ENCODE data around the gene TSPEAR.
A peak's percentile ranks its signal among the peaks of the same experiment; 100 is the strongest.

TSPEAR gene

GRCh38 chr21:44547656-44548331, 163.6 kb downstream of the TSPEAR start:
- peak; percentile 37 for DNase-seq (ENCODE audit: low spot score)

GRCh38 chr21:44544566-44544965, 166.8 kb downstream of the TSPEAR start:
- no peak for DNase-seq (ENCODE audit: low spot score)

GRCh38 chr21:44542716-44543115, 168.7 kb downstream of the TSPEAR start:
- DNase-seq (ENCODE audit: low spot score): no peak

- DNase-seq (ENCODE audit: low spot score): no peak
Measured at GRCh38 chr21:44540741-44541288, 170.6 kb downstream of the TSPEAR start.

- DNase-seq (ENCODE audit: low spot score): no peak
Measured at GRCh38 chr21:44539991-44540666, 171.2 kb downstream of the TSPEAR start, which contains the start of gene KRTAP10-1. Gene KRTAP10-1, minus strand, starts transcription at chr21:44540195. Its CDS starts 45 bp downstream, at chr21:44540150.

- no peak for DNase-seq (ENCODE audit: low spot score)
Measured at GRCh38 chr21:44539046-44539445, 172.3 kb downstream of the TSPEAR start.

- no peak for DNase-seq (ENCODE audit: low spot score)
Measured at GRCh38 chr21:44537930-44538911, 173.2 kb downstream of the TSPEAR start.

GRCh38 chr21:44535963-44536362, 175.4 kb downstream of the TSPEAR start:
- no peak for DNase-seq (ENCODE audit: low spot score)

- DNase-seq (ENCODE audit: low spot score): no peak
Measured at GRCh38 chr21:44534688-44535087, 176.7 kb downstream of the TSPEAR start.

- DNase-seq (ENCODE audit: low spot score): no peak
Measured at GRCh38 chr21:44533891-44534627, 177.3 kb downstream of the TSPEAR start.

- DNase-seq (ENCODE audit: low spot score): no peak
Measured at GRCh38 chr21:44533121-44533890, 178.1 kb downstream of the TSPEAR start.

- DNase-seq (ENCODE audit: low spot score): no peak
Measured at GRCh38 chr21:44532712-44533111, 178.7 kb downstream of the TSPEAR start.

GRCh38 chr21:44531606-44532564, 179.5 kb downstream of the TSPEAR start:
- DNase-seq (ENCODE audit: low spot score): no peak

- DNase-seq (ENCODE audit: low spot score): no peak
Measured at GRCh38 chr21:44530903-44531605, 180.3 kb downstream of the TSPEAR start.

- DNase-seq (ENCODE audit: low spot score): no peak
Measured at GRCh38 chr21:44530221-44530902, 181.0 kb downstream of the TSPEAR start.

- no peak for DNase-seq (ENCODE audit: low spot score)
Measured at GRCh38 chr21:44529503-44530125, 181.8 kb downstream of the TSPEAR start.

GRCh38 chr21:44529011-44529421, 182.4 kb downstream of the TSPEAR start:
- DNase-seq (ENCODE audit: low spot score): no peak

- DNase-seq (ENCODE audit: low spot score): no peak
Measured at GRCh38 chr21:44528634-44528995, 182.8 kb downstream of the TSPEAR start.
